ENCODE data around the gene NECAB2.

DNA sequence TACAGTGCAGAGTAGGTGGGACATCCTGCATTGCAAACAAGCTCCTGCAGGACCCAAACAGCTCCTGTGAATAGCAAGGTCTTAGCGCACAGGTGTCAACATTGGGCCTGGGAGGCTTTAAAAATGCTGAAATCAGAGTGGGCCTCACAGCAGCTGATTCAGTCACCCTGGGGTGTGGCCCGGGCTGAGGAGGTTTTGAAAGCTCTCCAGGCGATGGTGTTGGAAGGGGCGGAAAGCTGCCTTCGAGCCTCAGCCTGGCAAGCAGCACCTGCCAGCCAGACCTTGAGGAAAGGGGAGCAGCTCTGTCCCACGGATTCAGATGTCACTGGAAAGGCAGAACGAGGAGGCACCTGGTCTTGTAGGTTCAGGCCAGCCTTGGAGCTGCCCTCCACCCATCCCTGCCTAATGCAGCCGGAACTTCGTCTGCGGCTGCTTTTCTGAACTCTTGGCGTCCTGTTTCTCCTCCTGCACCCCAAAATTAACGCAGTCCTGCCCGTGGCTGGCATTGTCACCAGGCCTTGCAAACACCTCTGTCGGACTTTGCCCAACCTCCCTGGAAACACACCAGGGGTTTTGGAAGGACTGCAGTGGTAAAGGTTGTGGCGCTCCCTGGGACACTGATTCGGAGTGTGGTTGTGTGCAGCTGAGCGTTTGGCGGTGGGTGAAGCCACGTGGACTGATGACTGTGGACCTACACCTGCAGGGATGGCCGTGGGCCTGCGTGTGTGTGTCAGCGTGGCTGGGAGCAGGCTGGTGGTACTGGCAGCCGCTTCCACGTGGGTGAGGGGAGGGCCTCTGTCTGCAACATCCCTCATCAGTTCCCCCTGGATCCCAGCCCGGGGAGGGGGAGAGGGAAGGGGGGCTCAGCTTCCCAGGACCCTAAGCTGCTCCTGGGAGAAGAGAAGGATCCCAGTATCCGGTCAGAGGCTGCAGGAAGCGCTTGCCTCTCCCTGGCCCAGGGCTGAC, 3.4 kb downstream of the NECAB2 start:
- TF ChIP-seq, protein P1, sequence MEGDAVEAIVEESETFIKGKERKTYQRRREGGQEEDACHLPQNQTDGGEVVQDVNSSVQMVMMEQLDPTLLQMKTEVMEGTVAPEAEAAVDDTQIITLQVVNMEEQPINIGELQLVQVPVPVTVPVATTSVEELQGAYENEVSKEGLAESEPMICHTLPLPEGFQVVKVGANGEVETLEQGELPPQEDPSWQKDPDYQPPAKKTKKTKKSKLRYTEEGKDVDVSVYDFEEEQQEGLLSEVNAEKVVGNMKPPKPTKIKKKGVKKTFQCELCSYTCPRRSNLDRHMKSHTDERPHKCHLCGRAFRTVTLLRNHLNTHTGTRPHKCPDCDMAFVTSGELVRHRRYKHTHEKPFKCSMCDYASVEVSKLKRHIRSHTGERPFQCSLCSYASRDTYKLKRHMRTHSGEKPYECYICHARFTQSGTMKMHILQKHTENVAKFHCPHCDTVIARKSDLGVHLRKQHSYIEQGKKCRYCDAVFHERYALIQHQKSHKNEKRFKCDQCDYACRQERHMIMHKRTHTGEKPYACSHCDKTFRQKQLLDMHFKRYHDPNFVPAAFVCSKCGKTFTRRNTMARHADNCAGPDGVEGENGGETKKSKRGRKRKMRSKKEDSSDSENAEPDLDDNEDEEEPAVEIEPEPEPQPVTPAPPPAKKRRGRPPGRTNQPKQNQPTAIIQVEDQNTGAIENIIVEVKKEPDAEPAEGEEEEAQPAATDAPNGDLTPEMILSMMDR (optimal IDR thresholded peaks at IDR 0.05 in 1 of 3, IDR thresholded peaks at IDR 0.05 in 1 of 3, conservative IDR thresholded peaks at IDR 0.05 in 1 of 3; ENCODE audit: extremely low read depth in 1 of 3, insufficient read depth in 2 of 3, low read length in 3 of 3) = no peak
- TF ChIP-seq EZH2 (IDR thresholded peaks at IDR 0.05; ENCODE audit: low read length) = no peak

Measured in keratinocyte (primary cell).